NCI-H2107 (cell line): ENCODE measurements around the gene EFNB1.

Experiments used
- DNase-seq: peaks from one replicate; lab custom pipeline; 2025; lab: John Stamatoyannopoulos, UW

Gene EFNB1

GRCh38 chrX:68843992-68844391 lies 15.2 kb downstream of the EFNB1 start:
- no peak for DNase-seq

- DNase-seq = no peak
Observed at GRCh38 chrX:68844581-68844980, 15.8 kb downstream of the EFNB1 start.

- no peak for DNase-seq
Observed at GRCh38 chrX:68846536-68846935, 17.7 kb downstream of the EFNB1 start.

GRCh38 chrX:68847172-68847571 lies 18.4 kb downstream of the EFNB1 start:
- no peak for DNase-seq

GRCh38 chrX:68848189-68848940 lies 19.5 kb downstream of the EFNB1 start:
- no peak for DNase-seq

GRCh38 chrX:68851082-68851481 lies 22.3 kb downstream of the EFNB1 start:
- DNase-seq = no peak

GRCh38 chrX:68852046-68852445 lies 23.2 kb downstream of the EFNB1 start:
- no peak for DNase-seq

- DNase-seq = no peak
Observed at GRCh38 chrX:68853665-68854251, 24.9 kb downstream of the EFNB1 start.

- no peak for DNase-seq
Observed at GRCh38 chrX:68865300-68865699, 36.5 kb downstream of the EFNB1 start.

GRCh38 chrX:68865926-68866325 lies 37.1 kb downstream of the EFNB1 start:
- DNase-seq = no peak

GRCh38 chrX:68867458-68868112 lies 38.8 kb downstream of the EFNB1 start:
- no peak for DNase-seq

GRCh38 chrX:68868316-68868715 lies 39.5 kb downstream of the EFNB1 start:
- no peak for DNase-seq

- DNase-seq = no peak
Observed at GRCh38 chrX:68868902-68869800, 40.3 kb downstream of the EFNB1 start.

- DNase-seq = no peak
Observed at GRCh38 chrX:68870357-68870756, 41.5 kb downstream of the EFNB1 start.

GRCh38 chrX:68872171-68872570 lies 43.4 kb downstream of the EFNB1 start:
- DNase-seq = no peak

GRCh38 chrX:68874076-68874475 lies 45.3 kb downstream of the EFNB1 start:
- no peak for DNase-seq

GRCh38 chrX:68876731-68877130 lies 47.9 kb downstream of the EFNB1 start:
- no peak for DNase-seq

- no peak for DNase-seq
Observed at GRCh38 chrX:68877606-68878005, 48.8 kb downstream of the EFNB1 start.

- no peak for DNase-seq
Observed at GRCh38 chrX:68878977-68879645, 50.3 kb downstream of the EFNB1 start.

- DNase-seq = no peak
Observed at GRCh38 chrX:68880846-68881552, 52.2 kb downstream of the EFNB1 start.

- DNase-seq = no peak
Observed at GRCh38 chrX:68881911-68882310, 53.1 kb downstream of the EFNB1 start.
